GM23248 (cell line): Measurements from ENCODE around the gene PRUNE2. TPM values are rescaled to one million over a fixed set of nuclear protein-coding genes. Genes with fewer than 3 reads are reported as not detected.

Experiments used
- DNase-seq: peaks from one replicate; pipeline ENCODE4 v3.0.0-alpha.2; 2015
- H2AFZ ChIP-seq: fragments of 200-600 bp; sonication (generic); 2 replicates; pipeline ENCODE4 v1.6.1; 2016; ENCODE audit warnings: antibody characterized with exemption
- H3F3A ChIP-seq: fragments of 200-600 bp; sonication (generic); 2 replicates; pipeline ENCODE4 v1.6.1; 2016; ENCODE audit warnings: mild to moderate bottlenecking, antibody characterized with exemption, mixed run types; ENCODE audit not compliant: insufficient read depth
- H3K27ac ChIP-seq: fragments of 200-600 bp; sonication (generic); 2 replicates; pipeline ENCODE4 v1.5.1; 2016; ENCODE audit warnings: mild to moderate bottlenecking
- H3K27me3 ChIP-seq: fragments of 200-600 bp; sonication (generic); replicated peaks from 2 replicates; pipeline ENCODE4 v1.6.1; 2016; ENCODE audit warnings: mild to moderate bottlenecking; ENCODE audit not compliant: insufficient read depth
- H3K36me3 ChIP-seq: fragments of 200-600 bp; sonication (generic); 2 replicates; pipeline ENCODE4 v1.6.1; 2016; ENCODE audit warnings: low read depth, mild to moderate bottlenecking
- H3K4me1 ChIP-seq: fragments of 200-600 bp; sonication (generic); 2 replicates; pipeline ENCODE4 v1.6.1; 2016; ENCODE audit warnings: mild to moderate bottlenecking; ENCODE audit not compliant: insufficient read depth
- H3K4me2 ChIP-seq: fragments of 200-600 bp; sonication (generic); one replicate; pipeline ENCODE4 v1.6.1; 2016; ENCODE audit warnings: mild to moderate bottlenecking; ENCODE audit not compliant: unreplicated experiment
- H3K4me3 ChIP-seq: fragments of 200-600 bp; sonication (generic); 2 replicates; pipeline ENCODE4 v1.5.1; 2016; ENCODE audit warnings: mild to moderate bottlenecking
- H3K79me2 ChIP-seq: fragments of 200-600 bp; sonication (generic); 2 replicates; pipeline ENCODE4 v1.6.1; 2016; ENCODE audit warnings: mild to moderate bottlenecking; ENCODE audit not compliant: insufficient read depth
- H3K9ac ChIP-seq: fragments of 200-600 bp; sonication (generic); 2 replicates; pipeline ENCODE4 v1.6.1; 2016; ENCODE audit warnings: mild to moderate bottlenecking
- H3K9me2 ChIP-seq: fragments of 200-600 bp; sonication (generic); 2 replicates; pipeline ENCODE4 v1.6.1; 2016; ENCODE audit warnings: mixed run types, mild to moderate bottlenecking, moderate library complexity; ENCODE audit not compliant: insufficient read depth
- H3K9me3 ChIP-seq: fragments of 200-600 bp; sonication (generic); one replicate; pipeline ENCODE4 v1.6.1; 2017; ENCODE audit warnings: low read depth
- H4K20me1 ChIP-seq: fragments of 200-600 bp; sonication (generic); 2 replicates; pipeline ENCODE4 v1.6.0; 2016; ENCODE audit not compliant: insufficient read depth
- EZH2 ChIP-seq: fragments of 200-600 bp; sonication (generic); IDR thresholded peaks from 2 replicates; pipeline ENCODE4 v1.6.1; 2018; ENCODE audit warnings: antibody characterized with exemption, mild to moderate bottlenecking; ENCODE audit not compliant: insufficient read depth, poor library complexity, severe bottlenecking
- EZH2phosphoT487 ChIP-seq: fragments of 200-600 bp; sonication (generic); IDR thresholded peaks from 2 replicates; pipeline ENCODE4 v1.6.1; 2018; ENCODE audit warnings: antibody characterized with exemption, moderate library complexity, mild to moderate bottlenecking, low read depth; ENCODE audit not compliant: insufficient read depth
- WGBS, 2 experiments: methylation state at CpG; one replicate each; pipeline ENCODE4 v1.1.6; 2015 to 2017; ENCODE audit warnings: low lambda C conversion rate in 2 of 2, low coverage in 1 of 2; ENCODE audit errors: missing lambda C conversion rate in 2 of 2; 5-methylcytosine and 5-hydroxymethylcytosine counted together
- in situ Hi-C: fragments of 300-500 bp; cut with MboI; formaldehyde crosslinking; loops from 2 replicates; pipeline ENCODE4 v1.15.0; 2020
- polyA plus RNA-seq: library from polyadenylated mRNA; unstranded; fragments of >200 nt; fragmentation: Nextera tagmentation; extraction: Ambion mirVana; gene quantifications from 2 replicates; pipeline ENCODE4 v1.2.1, GENCODE V29; 2016
- total RNA-seq: library from RNA; depleted of rRNA; stranded (reverse); fragments of >200 nt; shearing (Covaris generic); gene quantifications from 2 replicates; pipeline ENCODE4 v1.2.3, GENCODE V29; 2014

Gene PRUNE2
- total and polyA plus RNA-seq, 2 experiments from 2014 or later, result 2.0 to 8.8 TPM

- no peaks in the 10 kb centered on the region for H3F3A ChIP-seq
- no peaks in the 10 kb centered on the region for H3K9me2 ChIP-seq
- 0 out of 2 replicates have a peak, but pooled peaks cover 3% of the 10 kb centered on the region for H3K4me1 ChIP-seq
- no peaks in the 10 kb centered on the region for H3K36me3 ChIP-seq
- H3K27ac ChIP-seq, result no peak overlapping the region
- no peaks in the 10 kb centered on the region for H4K20me1 ChIP-seq
- H3K9me3 ChIP-seq, result no peaks in the 10 kb centered on the region
- TF ChIP-seq EZH2phosphoT487 (no peak), EZH2 (no peak)
- DNase-seq, result no peak
- no peak overlapping the region for H3K4me3 ChIP-seq
- H3K79me2 ChIP-seq, result no peaks in the 10 kb centered on the region
- H3K27me3 ChIP-seq, result no peaks in the 10 kb centered on the region
- 73 to 74% methylated on average over 3 of the region's 3 CpGs for WGBS, 2 experiments
- no peak overlapping the region for H3K9ac ChIP-seq
- no peak overlapping the region for H3K4me2 ChIP-seq
- in situ Hi-C loops, result loop anchor here (25.0 kb wide), 1 partner anchor 105 kb away; no protein-coding TSS in a partner anchor
- H2AFZ ChIP-seq, result no peak overlapping the region
Observed at GRCh38 chr9:76756941-76757673, 148.8 kb downstream of the PRUNE2 start.

- TF ChIP-seq EZH2phosphoT487, result no peak
- no peak for TF ChIP-seq EZH2
- 6 to 10% methylated on average over 6 of the region's 6 CpGs for WGBS, 2 experiments
- in situ Hi-C loops, result loop anchor here (25.0 kb wide), 1 partner anchor 106 kb away; no protein-coding TSS in a partner anchor
- peak overlapping the region; percentile 10; the same call in 1 of the 2 replicates for H2AFZ ChIP-seq
- no peaks in the 10 kb centered on the region for H3K9me3 ChIP-seq
- H3K27me3 ChIP-seq, result no peaks in the 10 kb centered on the region
- H3K9me2 ChIP-seq, result no peaks in the 10 kb centered on the region
- no peak overlapping the region for H3K4me2 ChIP-seq
- H3F3A ChIP-seq, result no peaks in the 10 kb centered on the region
- H3K9ac ChIP-seq, result no peak overlapping the region
- no peaks in the 10 kb centered on the region for H4K20me1 ChIP-seq
- no peak overlapping the region for H3K27ac ChIP-seq
- 0 out of 2 replicates have a peak, but pooled peaks cover 3% of the 10 kb centered on the region for H3K4me1 ChIP-seq
- peak; percentile 68 for DNase-seq
- no peaks in the 10 kb centered on the region for H3K79me2 ChIP-seq
- no peaks in the 10 kb centered on the region for H3K36me3 ChIP-seq
- no peak overlapping the region for H3K4me3 ChIP-seq
Observed at GRCh38 chr9:76756268-76756640, 149.7 kb downstream of the PRUNE2 start.

- Histone ChIP-seq H3K36me3 (no peaks in the 10 kb centered on the region), H3K4me3 (no peak overlapping the region), H3K9me2 (no peaks in the 10 kb centered on the region), H3K9ac (no peak overlapping the region), H3K79me2 (no peaks in the 10 kb centered on the region), H3K27ac (no peak overlapping the region), H3K4me1 (0 out of 2 replicates have a peak, but pooled peaks cover 2% of the 10 kb centered on the region), H3K27me3 (0 out of 2 replicates have a peak, but pooled peaks cover 4% of the 10 kb centered on the region), H2AFZ (no peak overlapping the region), H3K4me2 (no peak overlapping the region), H3K9me3 (no peaks in the 10 kb centered on the region), H3F3A (no peaks in the 10 kb centered on the region), H4K20me1 (no peaks in the 10 kb centered on the region)
- DNase-seq, result no peak
- WGBS, 2 experiments, result 99 to 100% methylated on average over 3 of the region's 3 CpGs
- in situ Hi-C loops, result loop anchor here (25.0 kb wide), 1 partner anchor 111 kb away; no protein-coding TSS in a partner anchor
- TF ChIP-seq EZH2, result no peak
- TF ChIP-seq EZH2phosphoT487, result no peak
Observed at GRCh38 chr9:76751001-76751400, 154.9 kb downstream of the PRUNE2 start.

DNA sequence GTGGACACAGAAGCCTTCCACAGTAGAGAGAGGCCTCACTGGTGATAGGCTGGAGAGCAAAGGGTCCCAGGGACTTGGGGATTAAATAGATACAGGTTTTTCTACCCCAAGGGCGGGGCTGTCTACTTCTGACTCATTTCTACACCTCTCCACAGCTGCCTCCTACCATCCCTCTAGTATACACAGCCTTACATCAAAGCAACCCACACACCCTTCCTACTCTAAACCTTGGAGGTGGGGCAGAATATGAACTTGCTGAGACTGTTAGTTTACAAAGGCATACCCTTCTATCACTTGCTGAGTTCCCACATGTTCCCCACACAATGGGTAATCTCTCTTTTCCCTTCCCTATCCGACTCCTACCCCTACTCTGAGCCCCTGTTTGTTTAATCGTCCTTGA lies 161.6 kb downstream of the PRUNE2 start:
- 48 to 55% methylated on average over 3 of the region's 3 CpGs for WGBS, 2 experiments

More for the DNA sequence above, 161.6 kb downstream of the PRUNE2 start:
- H3K9me2 ChIP-seq, result no peaks in the 10 kb centered on the region
- H4K20me1 ChIP-seq, result no peaks in the 10 kb centered on the region
- no peaks in the 10 kb centered on the region for H3K36me3 ChIP-seq
- DNase-seq, result no peak
- H3K27me3 ChIP-seq, result no peaks in the 10 kb centered on the region
- H3K9ac ChIP-seq, result no peak overlapping the region
- in situ Hi-C loops, result no loop called here
- no peak for TF ChIP-seq EZH2
- no peak for TF ChIP-seq EZH2phosphoT487
- H2AFZ ChIP-seq, result no peak overlapping the region
- H3K4me1 ChIP-seq, result no peaks in the 10 kb centered on the region
- no peaks in the 10 kb centered on the region for H3F3A ChIP-seq
- H3K4me3 ChIP-seq, result no peak overlapping the region
- H3K9me3 ChIP-seq, result no peaks in the 10 kb centered on the region
- no peak overlapping the region for H3K4me2 ChIP-seq
- H3K27ac ChIP-seq, result no peak overlapping the region
- H3K79me2 ChIP-seq, result no peaks in the 10 kb centered on the region
